HG02870 (cell line): ENCODE measurements around the gene AGBL4.

ENCODE experiments used
- ATAC-seq: cut with Tn5 transposase; IDR thresholded peaks from one replicate; pipeline ENCODE4 v1.9.1; 2021; ENCODE audit warnings: mild to moderate bottlenecking, moderate library complexity; ENCODE audit not compliant: unreplicated experiment

The AGBL4 gene

DNA sequence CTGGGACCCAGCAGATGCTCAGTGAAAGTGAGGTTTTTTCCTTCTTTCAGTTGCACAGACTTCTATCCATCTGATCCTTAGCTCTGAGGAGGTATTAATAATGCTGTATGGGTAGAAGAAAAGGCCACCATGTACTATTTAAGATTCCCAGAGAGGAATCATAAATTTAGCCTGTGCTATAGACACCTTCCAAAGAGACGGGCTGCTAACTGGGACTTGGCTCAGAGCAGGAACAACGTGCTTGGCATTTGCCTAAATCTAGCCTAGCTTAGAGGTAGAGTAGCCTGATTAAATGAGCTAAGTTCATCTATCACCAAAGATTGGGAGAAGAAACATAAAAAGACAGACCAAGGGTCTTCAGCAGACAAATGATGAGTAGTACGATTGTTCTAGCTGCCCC, 1070.1 kb downstream of the AGBL4 start:
- ATAC-seq, result no peak

DNA sequence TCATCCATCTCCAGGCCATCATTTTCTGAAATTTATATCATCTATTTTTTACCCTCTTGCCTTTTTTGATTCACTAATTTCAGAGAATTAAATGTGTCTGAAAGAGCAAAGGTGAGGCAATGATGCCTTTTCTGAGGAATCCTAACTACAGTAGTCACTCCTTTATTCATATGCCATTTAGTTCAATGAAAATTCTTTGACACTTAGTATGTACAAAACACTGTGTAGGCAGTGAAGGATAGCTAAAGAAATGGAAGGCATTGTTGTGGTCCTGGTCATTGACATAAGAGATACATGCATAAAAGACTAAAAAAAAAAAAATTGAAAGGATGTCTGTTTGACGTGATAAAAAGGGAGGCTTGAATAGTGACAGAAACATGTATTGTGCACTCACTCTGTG, 1075.2 kb downstream of the AGBL4 start:
- no peak for ATAC-seq

DNA sequence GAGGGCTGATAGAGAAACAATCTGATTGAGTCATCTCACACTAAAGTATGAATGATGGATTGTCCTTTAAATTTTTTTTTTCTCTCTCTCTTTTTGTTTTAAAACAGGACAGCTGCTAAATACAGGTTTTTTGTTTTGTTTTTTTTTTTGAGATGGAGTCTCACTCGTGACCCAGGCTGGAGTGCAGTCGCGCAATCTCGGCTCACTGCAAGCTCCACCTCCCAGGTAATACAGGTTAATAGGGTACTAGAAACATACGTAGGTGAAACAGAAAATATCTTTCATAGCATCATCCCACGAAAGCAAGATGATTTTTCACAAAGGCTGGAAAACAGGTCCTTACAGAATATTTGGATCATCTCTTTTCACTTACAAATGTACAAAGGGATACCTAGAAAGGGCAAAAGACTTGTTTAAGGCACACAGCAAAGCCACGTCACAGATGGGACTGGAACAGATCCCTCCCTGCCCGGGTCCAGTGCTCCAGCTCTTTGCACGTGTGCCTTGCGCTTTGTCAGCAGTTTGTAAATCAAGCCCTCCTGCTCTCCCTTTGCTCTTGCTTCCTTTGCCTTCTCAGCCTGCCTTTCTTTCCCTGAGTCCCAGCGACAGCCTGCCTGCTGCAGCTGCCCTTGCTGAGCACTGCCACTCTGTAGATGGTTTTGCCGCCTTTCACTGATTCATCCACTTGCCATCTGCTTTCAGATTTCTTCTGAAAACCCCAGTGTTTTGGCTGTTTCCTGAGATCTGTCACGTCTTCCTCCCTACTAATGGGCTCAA, 1075.8 kb downstream of the AGBL4 start:
- ATAC-seq, result no peak

- no peak for ATAC-seq
Measured at GRCh38 chr1:48946070-48946469, 1077.7 kb downstream of the AGBL4 start.

- ATAC-seq, result no peak
Measured at GRCh38 chr1:48944811-48945210, 1078.9 kb downstream of the AGBL4 start.

- no peak for ATAC-seq
Measured at GRCh38 chr1:48943826-48944225, 1079.9 kb downstream of the AGBL4 start.

DNA sequence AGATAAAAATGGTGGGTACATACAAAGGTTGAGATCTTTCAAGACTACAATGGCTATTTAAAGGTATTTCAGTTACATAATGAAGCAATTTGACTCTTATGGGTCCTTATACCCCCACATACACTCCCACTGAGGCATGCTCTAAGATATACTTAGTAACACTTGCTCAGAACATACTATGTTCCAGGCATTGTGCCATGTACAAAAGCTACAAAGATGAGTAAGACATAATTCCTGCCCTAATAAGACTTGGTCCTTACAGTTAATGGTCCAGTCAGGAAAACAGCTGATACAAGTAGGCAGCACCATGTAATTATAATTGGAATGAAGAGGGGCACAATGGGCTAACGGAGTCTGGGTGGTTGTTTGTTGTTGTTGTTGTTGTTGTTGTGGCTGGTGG, 1080.4 kb downstream of the AGBL4 start:
- no peak for ATAC-seq

DNA sequence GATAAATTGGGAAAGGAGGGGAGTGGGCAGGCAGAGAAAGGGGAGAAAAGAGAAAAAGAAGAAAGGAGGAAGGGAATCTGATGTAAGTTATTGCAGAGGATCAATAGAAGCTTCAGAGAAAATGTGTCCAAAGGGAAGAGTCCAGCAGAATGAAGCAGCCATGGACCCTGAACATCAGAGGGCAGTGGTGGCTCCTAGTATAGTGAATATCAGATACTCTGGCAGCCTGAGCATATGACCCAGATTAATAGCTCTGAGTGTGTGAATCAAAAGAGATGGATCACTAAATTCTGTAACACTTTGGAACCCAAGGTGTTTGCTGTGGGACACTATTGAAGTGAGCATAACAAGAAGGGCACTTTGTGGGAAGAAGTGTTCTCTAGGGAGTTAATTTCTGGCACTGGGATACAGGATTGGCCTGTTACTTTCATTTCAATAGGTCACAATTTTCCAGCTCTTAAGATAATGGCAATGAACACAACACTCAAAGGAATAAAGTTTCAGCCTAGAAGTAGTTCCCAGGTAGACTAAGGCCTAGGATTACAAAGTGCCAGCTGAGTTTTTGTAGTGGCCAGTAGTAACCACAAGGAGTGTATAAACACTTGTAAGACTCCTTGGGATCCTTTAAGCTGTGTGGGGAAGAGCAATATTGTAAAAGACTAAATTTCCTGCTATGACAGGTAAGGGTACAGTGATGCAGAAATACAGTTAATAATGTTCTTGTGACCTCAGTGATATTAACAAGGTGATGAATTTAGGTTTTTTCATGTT, 1082.6 kb downstream of the AGBL4 start:
- no peak for ATAC-seq

DNA sequence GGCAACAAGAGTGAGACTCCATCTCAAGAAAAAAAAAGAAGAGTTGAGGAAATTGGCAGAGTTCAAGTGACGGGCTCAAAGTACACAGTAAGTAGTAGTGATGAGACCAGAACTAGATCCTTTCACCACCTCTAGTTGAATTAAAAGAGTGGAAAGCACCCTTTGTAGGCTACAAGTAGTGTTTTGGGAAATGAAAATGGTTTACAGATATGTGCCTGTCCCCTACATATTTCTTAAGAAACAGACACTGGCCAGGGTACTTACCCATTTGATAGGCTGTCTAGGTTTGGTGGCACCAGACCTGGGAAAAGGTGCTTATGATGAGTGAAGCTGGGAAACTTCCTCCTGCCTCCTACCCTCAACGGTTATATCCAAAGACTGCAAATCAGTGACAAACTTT, 1083.4 kb downstream of the AGBL4 start:
- no peak for ATAC-seq

- ATAC-seq, result no peak
Measured at GRCh38 chr1:48939828-48940227, 1083.9 kb downstream of the AGBL4 start.

DNA sequence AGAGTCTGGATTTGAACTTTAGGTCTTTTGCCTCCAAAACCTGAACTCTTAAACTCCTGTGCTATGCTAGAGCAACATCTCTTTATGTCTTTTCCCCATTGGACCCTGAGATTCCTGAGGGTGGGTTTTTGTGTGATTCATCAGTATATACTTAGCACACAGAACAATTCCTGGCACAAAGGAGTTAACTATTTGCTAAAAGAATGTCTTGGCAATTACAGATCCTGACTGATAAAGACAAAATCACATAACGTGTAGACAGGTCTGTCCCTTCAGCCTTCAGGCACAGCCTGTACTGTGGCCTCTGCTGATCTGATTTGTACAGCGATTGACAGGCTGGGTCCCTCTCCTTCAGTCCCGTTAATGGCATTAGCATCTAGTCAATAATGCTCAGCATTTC, 1084.7 kb downstream of the AGBL4 start:
- ATAC-seq, result no peak

GRCh38 chr1:48937732-48938131, 1086.0 kb downstream of the AGBL4 start:
- no peak for ATAC-seq

DNA sequence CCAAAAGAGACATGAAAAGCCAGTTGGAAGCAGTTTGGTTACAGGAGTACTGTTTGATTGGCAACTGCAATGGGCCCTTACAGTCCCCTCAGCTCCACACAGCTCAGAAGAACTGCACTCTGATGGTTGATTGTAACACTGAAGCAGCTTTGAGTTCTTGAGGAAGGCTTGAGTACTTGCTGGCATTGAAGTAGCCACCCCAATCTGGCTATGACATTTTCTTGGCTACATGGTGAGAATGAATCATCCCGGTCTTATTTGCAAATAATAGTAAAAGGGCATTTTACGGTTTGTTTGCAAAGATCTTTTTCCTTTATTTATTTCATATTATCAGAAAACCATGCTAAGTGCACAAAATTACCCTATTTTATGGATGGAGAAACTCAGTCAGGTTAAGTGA, 1087.3 kb downstream of the AGBL4 start:
- no peak for ATAC-seq

DNA sequence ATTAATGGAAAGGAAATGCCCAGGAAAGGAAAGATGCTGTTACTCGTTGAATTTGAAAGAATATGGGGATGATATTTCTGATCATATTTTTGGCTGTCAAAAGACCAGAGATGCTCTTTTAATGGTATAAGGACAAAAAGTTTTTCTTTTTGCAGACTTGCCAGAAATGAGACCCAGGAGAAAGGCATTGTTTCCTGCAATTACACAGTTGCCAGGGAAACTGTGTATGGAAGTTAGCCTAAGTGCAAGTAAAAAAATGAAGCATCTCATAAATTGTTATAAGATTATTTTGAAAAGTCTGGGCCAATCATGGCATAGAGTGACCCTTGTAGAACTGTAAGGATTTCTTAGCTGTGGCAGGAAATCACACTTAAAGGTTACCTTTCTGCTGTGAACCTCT, 1091.4 kb downstream of the AGBL4 start:
- ATAC-seq, result no peak

DNA sequence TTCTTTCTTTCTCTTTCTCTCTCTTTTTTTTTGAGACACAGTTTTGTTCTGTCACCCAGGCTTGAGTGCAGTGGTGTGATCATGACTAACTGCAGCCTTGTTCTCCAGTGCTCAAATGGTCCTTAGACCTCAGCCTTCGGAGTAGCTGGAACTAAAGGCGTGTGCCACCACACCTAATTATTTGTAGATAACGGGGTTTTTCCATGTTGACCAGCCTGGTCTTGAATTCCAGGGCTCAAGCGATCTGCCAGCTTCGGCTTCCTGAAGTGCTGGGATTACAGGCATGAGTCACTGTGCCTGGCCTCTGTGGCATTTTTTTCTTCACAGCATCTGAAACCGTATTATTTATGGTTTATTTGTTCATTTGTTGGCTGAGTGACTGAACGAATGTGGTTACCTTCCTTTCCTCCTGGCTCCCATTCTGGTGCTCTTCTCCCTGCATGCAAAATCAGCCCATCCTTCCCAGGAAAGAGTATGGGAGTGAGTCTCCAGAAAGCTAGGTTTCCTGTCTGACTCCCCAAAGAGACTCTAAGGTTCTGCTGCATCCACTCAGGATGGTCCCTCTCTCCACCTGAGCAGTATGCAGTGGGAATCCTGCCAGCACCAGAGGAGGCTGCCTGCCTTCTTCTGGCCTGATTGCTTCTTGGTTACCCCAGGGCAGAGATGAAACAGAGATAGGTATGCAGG, 1092.1 kb downstream of the AGBL4 start:
- ATAC-seq, result no peak

DNA sequence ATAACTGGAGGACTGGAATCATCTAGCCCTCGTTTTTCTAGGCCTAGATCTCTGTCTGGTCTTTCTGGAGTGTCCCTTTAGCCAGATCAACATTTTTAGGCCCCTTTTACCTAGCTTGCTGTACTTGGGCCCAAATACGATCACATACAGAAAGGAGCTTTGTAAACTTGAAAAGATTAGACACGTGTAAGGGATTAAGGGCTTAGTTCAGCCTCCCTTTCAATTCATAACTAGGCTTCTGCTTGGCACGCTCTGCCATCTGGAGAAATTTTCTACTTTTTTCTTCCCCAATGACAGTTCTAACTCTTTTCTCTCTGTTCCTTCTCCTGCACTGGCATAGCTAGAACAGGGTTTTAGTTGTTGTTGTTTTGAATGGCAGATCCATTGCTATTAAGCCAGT, 1093.7 kb downstream of the AGBL4 start:
- no peak for ATAC-seq

DNA sequence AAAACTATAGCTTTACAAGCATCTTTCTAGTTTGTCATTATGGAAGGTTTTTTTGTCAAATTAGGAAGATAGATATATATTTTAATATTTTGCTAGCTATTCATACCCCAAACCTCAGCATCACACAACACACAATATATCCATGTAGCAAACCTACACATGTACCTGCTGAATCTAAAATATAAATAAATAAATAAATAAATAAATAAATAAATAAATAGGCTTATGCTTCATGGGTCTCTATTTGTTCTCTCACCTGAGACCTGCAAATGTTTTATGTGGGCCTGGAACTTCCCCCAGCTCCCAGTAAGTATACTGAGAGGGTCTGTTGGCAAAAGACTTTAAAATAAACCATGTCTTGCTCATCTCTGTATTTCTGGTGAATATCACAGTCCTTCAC, 1099.7 kb downstream of the AGBL4 start:
- ATAC-seq, result no peak

GRCh38 chr1:48923116-48923515, 1100.6 kb downstream of the AGBL4 start:
- no peak for ATAC-seq

DNA sequence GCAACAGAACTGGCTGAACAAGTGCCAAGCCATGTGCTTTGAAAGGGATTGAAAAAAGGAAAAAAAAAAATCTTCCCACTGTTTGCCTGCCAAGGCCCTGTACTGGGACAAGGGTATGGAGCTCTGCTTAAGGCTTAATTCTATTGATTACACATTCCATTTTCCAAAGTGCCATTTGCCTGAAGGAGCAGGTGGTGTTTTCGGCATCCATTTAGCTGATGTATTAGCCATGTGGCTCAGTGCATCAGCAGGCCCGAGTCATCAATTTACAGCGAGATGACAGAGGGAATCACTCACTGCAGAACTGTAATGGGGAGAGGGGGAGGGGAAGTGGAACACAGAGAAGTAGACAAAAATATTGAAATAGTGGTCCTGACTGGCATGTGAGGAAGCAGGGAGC, 1102.9 kb downstream of the AGBL4 start:
- ATAC-seq, result no peak

GRCh38 chr1:48917901-48918603, 1105.7 kb downstream of the AGBL4 start:
- ATAC-seq, result no peak

- ATAC-seq, result no peak
Measured at GRCh38 chr1:48917070-48917454, 1106.7 kb downstream of the AGBL4 start.
